HepG2 (cell line): ENCODE measurements around the gene FRMD1. TPM values are rescaled to one million over a fixed set of nuclear protein-coding genes. Genes with fewer than 3 reads are reported as not detected.

Experiments used
- ATAC-seq: fragments of 200-7000 bp; cut with Tn5 transposase; 3 replicates; pipeline ENCODE4 v1.9.1; 2020; ENCODE audit warnings: mild to moderate bottlenecking, moderate library complexity
- BruUV-seq: library from RNA; stranded (reverse); fragments of 400-500 nt; replicated peaks from 2 replicates; lab custom pipeline; 2021; lab: Mats Ljungman, UMichigan
- CTCF ChIA-PET: fragments of 300-600 bp; formaldehyde crosslinking; extraction: SDS; loops from one replicate; lab custom pipeline; 2021; ENCODE audit warnings: low total read pairs, inconsistent platforms, low intra/inter-chr PET ratio; lab: Yijun Ruan, JAX
- POLR2A ChIA-PET: fragments of 350-600 bp; sonication (Branson Sonifier 250); formaldehyde crosslinking; loops from one replicate; lab custom pipeline; 2020; ENCODE audit warnings: antibody characterized with exemption, inconsistent platforms; lab: Yijun Ruan, JAX
- DNase-seq: peaks from one replicate; pipeline ENCODE4 v3.0.0-alpha.2; 2015; ENCODE audit warnings: low spot score
- FAIRE-seq: peaks from 3 replicates; lab custom pipeline; 2011; peaks lifted over from hg19 to GRCh38; lab: Jason Lieb, UNC
- H2AFZ ChIP-seq: one replicate; pipeline ENCODE4 v1.6.1; 2011; ENCODE audit warnings: low read length, inconsistent platforms
- H3K27ac ChIP-seq: fragments of 300-600 bp; 3 replicates; pipeline ENCODE4 v1.8.0; 2011; ENCODE audit warnings: mixed run types, mild to moderate bottlenecking, mixed read lengths, low read length, inconsistent platforms; ENCODE audit not compliant: insufficient read depth; ENCODE audit errors: extremely low read length
- H3K27me3 ChIP-seq, 2 experiments: fragments of 200-600 bp in 1 of 2; 2 replicates in 1 of 2; 3 replicates in 1 of 2; pipeline versions ENCODE4 v1.6.0 to v1.8.0; 2011; ENCODE audit warnings: low read length in 2 of 2, mild to moderate bottlenecking in 2 of 2, moderate library complexity in 2 of 2, inconsistent platforms in 1 of 2; ENCODE audit not compliant: insufficient read depth in 2 of 2, control insufficient read depth in 1 of 2
- H3K36me3 ChIP-seq, 2 experiments: fragments of 200-600 bp in 1 of 2; replicated peaks in 1 of 2; 2 replicates in 1 of 2; 3 replicates in 1 of 2; pipeline versions ENCODE4 v1.5.1 to v1.8.0; 2011; ENCODE audit warnings: low read length in 2 of 2, inconsistent platforms in 1 of 2; ENCODE audit not compliant: insufficient read depth in 2 of 2, control insufficient read depth in 1 of 2
- H3K4me1 ChIP-seq: 2 replicates; pipeline ENCODE4 v1.5.1; 2012; ENCODE audit warnings: low read length, inconsistent platforms; ENCODE audit not compliant: insufficient read depth
- H3K4me2 ChIP-seq: 2 replicates; pipeline ENCODE4 v1.6.0; 2011; ENCODE audit warnings: low read depth, low read length, inconsistent platforms
- H3K4me3 ChIP-seq, 3 experiments: fragments of 200-600 bp in 1 of 3; sonication (generic), shearing (Covaris generic) in 1 of 3; replicated peaks in 1 of 3; 2 replicates each; pipeline ENCODE4 v1.5.1; 2011 to 2016; ENCODE audit warnings: low read length in 3 of 3, inconsistent platforms in 2 of 3, low read depth in 2 of 3, mild to moderate bottlenecking in 2 of 3, control low read depth in 1 of 3, mixed read lengths in 1 of 3; ENCODE audit not compliant: insufficient read depth in 1 of 3
- H3K79me2 ChIP-seq: one replicate; pipeline ENCODE4 v1.6.1; 2011; ENCODE audit warnings: low read length, inconsistent platforms; ENCODE audit not compliant: insufficient read depth
- H3K9ac ChIP-seq: 2 replicates; pipeline ENCODE4 v1.6.0; 2011; ENCODE audit warnings: mild to moderate bottlenecking, low read depth, low read length, inconsistent platforms; ENCODE audit not compliant: insufficient read depth
- H3K9me3 ChIP-seq: 2 replicates; pipeline ENCODE4 v1.5.1; 2012; ENCODE audit warnings: mild to moderate bottlenecking, low read length
- H4K20me1 ChIP-seq: 2 replicates; pipeline ENCODE4 v1.6.0; 2011; ENCODE audit warnings: inconsistent platforms, mild to moderate bottlenecking, low read length, moderate library complexity; ENCODE audit not compliant: insufficient read depth
- CHCHD3 ChIP-seq: sonication (generic); formaldehyde crosslinking; IDR thresholded peaks from 2 replicates; pipeline ENCODE4 v1.8.0; 2022; ENCODE audit warnings: mild to moderate bottlenecking, missing genetic modification reagents, moderate library complexity
- ESRRA ChIP-seq: sonication (generic); formaldehyde crosslinking; IDR thresholded peaks from 2 replicates; pipeline ENCODE4 v1.5.1; 2020; ENCODE audit warnings: mild to moderate bottlenecking, low read depth, missing genetic modification reagents
- HDAC2 ChIP-seq: sonication (generic); formaldehyde crosslinking; IDR thresholded peaks from 2 replicates; pipeline ENCODE4 v1.4.0; 2020; ENCODE audit warnings: missing genetic modification reagents
- MATR3 ChIP-seq: sonication (generic); formaldehyde crosslinking; IDR thresholded peaks from 2 replicates; pipeline ENCODE4 v1.4.0; 2020; ENCODE audit warnings: missing genetic modification reagents
- PTBP1 ChIP-seq: fragments of 200-400 bp; formaldehyde crosslinking; IDR thresholded peaks from 2 replicates; pipeline ENCODE4 v1.6.1; 2018; ENCODE audit warnings: low read length, low read depth; ENCODE audit not compliant: poor library complexity, severe bottlenecking
- SMAD3 ChIP-seq: sonication (generic); formaldehyde crosslinking; IDR thresholded peaks from 2 replicates; pipeline ENCODE4 v1.4.0; 2020; ENCODE audit warnings: missing genetic modification reagents
- SRSF9 ChIP-seq: fragments of 200-400 bp; formaldehyde crosslinking; IDR thresholded peaks from 2 replicates; pipeline ENCODE4 v1.6.1; 2018; ENCODE audit warnings: borderline replicate concordance, mild to moderate bottlenecking, low read depth, low read length; ENCODE audit not compliant: insufficient read depth, poor library complexity, severe bottlenecking
- TMF1 ChIP-seq: sonication (generic); formaldehyde crosslinking; IDR thresholded peaks from 2 replicates; pipeline ENCODE4 v1.8.1; 2022; ENCODE audit warnings: low read depth, missing genetic modification reagents
- ZNF75D ChIP-seq: sonication (generic); formaldehyde crosslinking; IDR thresholded peaks from 2 replicates; pipeline ENCODE4 v1.8.1; 2023; ENCODE audit warnings: missing genetic modification reagents, mild to moderate bottlenecking, borderline replicate concordance
- WGBS: methylation state at CpG from one replicate; pipeline ENCODE4 v1.1.6; 2017; ENCODE audit warnings: low lambda C conversion rate; 5-methylcytosine and 5-hydroxymethylcytosine counted together
- in situ Hi-C: cut with HindIII; loops from 2 replicates; pipeline ENCODE4 v1.10.0; 2017; ENCODE audit warnings: low pct_unique_long_range_greater_than_20kb; ENCODE audit not compliant: extremely low pct_ligation_motif_present
- intact Hi-C: fragments of 100-400 bp; cut with micrococcal nuclease; formaldehyde crosslinking; loops from one replicate; pipeline ENCODE4 v1.10.0; 2022; ENCODE audit not compliant: unreplicated experiment
- polyA plus RNA-seq, 8 experiments: library from polyadenylated mRNA; depleted of rRNA in 3 of 8; stranded (reverse) in 7 of 8; unstranded in 1 of 8; fragments of >200 nt; fragmentation: Illumina TruSeq in 4 of 8; extraction: Trizol in 4 of 8; gene quantifications; 2 replicates each; pipeline versions ENCODE4 v1.2.1 to v1.2.3, GENCODE V29; 2011 to 2016; ENCODE audit warnings: low read depth in 4 of 8, missing spikeins in 1 of 8, mixed read lengths in 1 of 8; ENCODE audit not compliant: insufficient read depth in 1 of 8
- total RNA-seq, 5 experiments: library from RNA; depleted of rRNA; stranded (reverse); fragments of >200 nt; fragmentation: Illumina TruSeq; extraction: Trizol; gene quantifications; 2 replicates each; pipeline ENCODE4 v1.2.3, GENCODE V29; 2016; ENCODE audit warnings: low read depth in 1 of 5
- TF ChIP-seq, protein P1 (sequence below): sonication (generic); formaldehyde crosslinking; IDR thresholded peaks from 2 replicates; pipeline ENCODE4 v1.4.0; 2020; ENCODE audit warnings: missing genetic modification reagents
- TF ChIP-seq, protein P2 (sequence below): sonication (generic); formaldehyde crosslinking; IDR thresholded peaks from 2 replicates; pipeline ENCODE4 v1.4.0; 2020; ENCODE audit warnings: missing genetic modification reagents
- TF ChIP-seq, protein P3 (sequence below): sonication (generic); formaldehyde crosslinking; IDR thresholded peaks from 2 replicates; pipeline ENCODE4 v1.4.0; 2020; ENCODE audit warnings: missing genetic modification reagents, borderline replicate concordance
- TF ChIP-seq, protein P4 (sequence below): sonication (generic); formaldehyde crosslinking; IDR thresholded peaks from 2 replicates; pipeline ENCODE4 v1.8.1; 2023; ENCODE audit warnings: mild to moderate bottlenecking, moderate library complexity, missing genetic modification reagents

Gene FRMD1
- total and polyA plus RNA-seq, 2 of the 13 experiments (the other 11 are each of a cell fraction or from before 2014, with no cell fraction given): 0.01 TPM; not detected in 1

DNA sequence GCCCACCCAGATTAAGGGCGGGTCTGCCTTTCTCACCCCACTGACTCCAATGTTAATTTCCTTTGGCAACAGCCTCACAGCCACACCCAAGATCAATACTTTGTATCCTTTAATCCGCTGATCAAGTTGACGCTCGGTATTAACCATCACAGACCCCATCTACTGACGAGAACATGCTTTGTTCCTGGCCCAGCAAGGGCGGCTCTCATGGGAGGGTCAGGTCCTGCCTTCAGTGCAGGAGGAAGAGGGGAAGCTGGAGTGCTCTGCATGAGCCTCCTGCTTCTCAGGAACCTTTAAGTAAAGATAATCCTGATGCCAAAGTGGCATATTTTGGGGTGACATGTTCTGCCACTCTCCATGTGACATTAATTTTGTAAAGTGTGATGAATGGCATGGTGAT is 73.2 kb downstream of the FRMD1 start (continued):
- TF ChIP-seq ZNF75D (no peak), SRSF9 (no peak), TMF1 (CRISPR knock-in tag) (no peak), ESRRA (CRISPR knock-in tag) (no peak)
- TF ChIP-seq, protein P1, sequence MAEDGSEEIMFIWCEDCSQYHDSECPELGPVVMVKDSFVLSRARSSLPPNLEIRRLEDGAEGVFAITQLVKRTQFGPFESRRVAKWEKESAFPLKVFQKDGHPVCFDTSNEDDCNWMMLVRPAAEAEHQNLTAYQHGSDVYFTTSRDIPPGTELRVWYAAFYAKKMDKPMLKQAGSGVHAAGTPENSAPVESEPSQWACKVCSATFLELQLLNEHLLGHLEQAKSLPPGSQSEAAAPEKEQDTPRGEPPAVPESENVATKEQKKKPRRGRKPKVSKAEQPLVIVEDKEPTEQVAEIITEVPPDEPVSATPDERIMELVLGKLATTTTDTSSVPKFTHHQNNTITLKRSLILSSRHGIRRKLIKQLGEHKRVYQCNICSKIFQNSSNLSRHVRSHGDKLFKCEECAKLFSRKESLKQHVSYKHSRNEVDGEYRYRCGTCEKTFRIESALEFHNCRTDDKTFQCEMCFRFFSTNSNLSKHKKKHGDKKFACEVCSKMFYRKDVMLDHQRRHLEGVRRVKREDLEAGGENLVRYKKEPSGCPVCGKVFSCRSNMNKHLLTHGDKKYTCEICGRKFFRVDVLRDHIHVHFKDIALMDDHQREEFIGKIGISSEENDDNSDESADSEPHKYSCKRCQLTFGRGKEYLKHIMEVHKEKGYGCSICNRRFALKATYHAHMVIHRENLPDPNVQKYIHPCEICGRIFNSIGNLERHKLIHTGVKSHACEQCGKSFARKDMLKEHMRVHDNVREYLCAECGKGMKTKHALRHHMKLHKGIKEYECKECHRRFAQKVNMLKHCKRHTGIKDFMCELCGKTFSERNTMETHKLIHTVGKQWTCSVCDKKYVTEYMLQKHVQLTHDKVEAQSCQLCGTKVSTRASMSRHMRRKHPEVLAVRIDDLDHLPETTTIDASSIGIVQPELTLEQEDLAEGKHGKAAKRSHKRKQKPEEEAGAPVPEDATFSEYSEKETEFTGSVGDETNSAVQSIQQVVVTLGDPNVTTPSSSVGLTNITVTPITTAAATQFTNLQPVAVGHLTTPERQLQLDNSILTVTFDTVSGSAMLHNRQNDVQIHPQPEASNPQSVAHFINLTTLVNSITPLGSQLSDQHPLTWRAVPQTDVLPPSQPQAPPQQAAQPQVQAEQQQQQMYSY (CRISPR knock-in tag): no peak
- TF ChIP-seq, protein P2, sequence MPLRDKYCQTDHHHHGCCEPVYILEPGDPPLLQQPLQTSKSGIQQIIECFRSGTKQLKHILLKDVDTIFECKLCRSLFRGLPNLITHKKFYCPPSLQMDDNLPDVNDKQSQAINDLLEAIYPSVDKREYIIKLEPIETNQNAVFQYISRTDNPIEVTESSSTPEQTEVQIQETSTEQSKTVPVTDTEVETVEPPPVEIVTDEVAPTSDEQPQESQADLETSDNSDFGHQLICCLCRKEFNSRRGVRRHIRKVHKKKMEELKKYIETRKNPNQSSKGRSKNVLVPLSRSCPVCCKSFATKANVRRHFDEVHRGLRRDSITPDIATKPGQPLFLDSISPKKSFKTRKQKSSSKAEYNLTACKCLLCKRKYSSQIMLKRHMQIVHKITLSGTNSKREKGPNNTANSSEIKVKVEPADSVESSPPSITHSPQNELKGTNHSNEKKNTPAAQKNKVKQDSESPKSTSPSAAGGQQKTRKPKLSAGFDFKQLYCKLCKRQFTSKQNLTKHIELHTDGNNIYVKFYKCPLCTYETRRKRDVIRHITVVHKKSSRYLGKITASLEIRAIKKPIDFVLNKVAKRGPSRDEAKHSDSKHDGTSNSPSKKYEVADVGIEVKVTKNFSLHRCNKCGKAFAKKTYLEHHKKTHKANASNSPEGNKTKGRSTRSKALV (CRISPR knock-in tag): no peak

DNA sequence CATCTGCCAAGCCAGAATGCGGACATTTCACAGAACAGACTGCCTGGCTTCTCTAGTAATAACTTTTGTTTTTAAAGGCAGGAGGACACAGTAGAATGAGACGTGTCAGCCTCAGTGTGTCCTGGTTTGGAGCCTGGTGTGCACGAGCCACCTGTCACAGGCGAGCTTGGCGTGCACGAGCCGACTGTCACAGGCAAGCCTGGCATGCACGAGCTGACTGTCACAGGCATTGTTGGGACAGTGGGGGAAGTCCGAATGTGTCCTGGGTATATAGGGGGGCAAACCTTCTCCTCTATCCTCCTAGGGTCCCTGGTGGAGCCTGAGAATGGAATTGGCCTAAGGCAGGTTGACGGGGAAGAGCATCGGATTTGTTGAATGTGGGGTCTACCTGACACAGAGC is 74.1 kb downstream of the FRMD1 start:
- ChIA-PET CTCF (no interaction called here), POLR2A (no interaction called here)
- no TSS peak for BruUV-seq
- ATAC-seq: no peak; the same call in 2 of the 3 replicates
- no peaks in the 10 kb centered on the region for H3K9me3 ChIP-seq
- DNase-seq: no peak
- no peak overlapping the region for H3K9ac ChIP-seq
- H3K4me1 ChIP-seq: no peaks in the 10 kb centered on the region
- WGBS: 51% methylated on average over 11 of the region's 11 CpGs
- H3K36me3 ChIP-seq: no peaks in the 10 kb centered on the region
- no peak overlapping the region for H2AFZ ChIP-seq
- FAIRE-seq: no peak
- H3K27me3 ChIP-seq: peaks cover 0 to 22% of the 10 kb centered on the region in 2 experiments; a peak in 4 of 5 replicates
- H3K4me2 ChIP-seq: no peak overlapping the region
- in situ Hi-C loops (no loop called here), intact Hi-C loops (no loop called here)
- TF ChIP-seq, protein P3, sequence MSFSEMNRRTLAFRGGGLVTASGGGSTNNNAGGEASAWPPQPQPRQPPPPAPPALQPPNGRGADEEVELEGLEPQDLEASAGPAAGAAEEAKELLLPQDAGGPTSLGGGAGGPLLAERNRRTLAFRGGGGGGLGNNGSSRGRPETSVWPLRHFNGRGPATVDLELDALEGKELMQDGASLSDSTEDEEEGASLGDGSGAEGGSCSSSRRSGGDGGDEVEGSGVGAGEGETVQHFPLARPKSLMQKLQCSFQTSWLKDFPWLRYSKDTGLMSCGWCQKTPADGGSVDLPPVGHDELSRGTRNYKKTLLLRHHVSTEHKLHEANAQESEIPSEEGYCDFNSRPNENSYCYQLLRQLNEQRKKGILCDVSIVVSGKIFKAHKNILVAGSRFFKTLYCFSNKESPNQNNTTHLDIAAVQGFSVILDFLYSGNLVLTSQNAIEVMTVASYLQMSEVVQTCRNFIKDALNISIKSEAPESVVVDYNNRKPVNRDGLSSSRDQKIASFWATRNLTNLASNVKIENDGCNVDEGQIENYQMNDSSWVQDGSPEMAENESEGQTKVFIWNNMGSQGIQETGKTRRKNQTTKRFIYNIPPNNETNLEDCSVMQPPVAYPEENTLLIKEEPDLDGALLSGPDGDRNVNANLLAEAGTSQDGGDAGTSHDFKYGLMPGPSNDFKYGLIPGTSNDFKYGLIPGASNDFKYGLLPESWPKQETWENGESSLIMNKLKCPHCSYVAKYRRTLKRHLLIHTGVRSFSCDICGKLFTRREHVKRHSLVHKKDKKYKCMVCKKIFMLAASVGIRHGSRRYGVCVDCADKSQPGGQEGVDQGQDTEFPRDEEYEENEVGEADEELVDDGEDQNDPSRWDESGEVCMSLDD (CRISPR knock-in tag): no peak
- TF ChIP-seq SMAD3 (CRISPR knock-in tag): no peak
- TF ChIP-seq, protein P4, sequence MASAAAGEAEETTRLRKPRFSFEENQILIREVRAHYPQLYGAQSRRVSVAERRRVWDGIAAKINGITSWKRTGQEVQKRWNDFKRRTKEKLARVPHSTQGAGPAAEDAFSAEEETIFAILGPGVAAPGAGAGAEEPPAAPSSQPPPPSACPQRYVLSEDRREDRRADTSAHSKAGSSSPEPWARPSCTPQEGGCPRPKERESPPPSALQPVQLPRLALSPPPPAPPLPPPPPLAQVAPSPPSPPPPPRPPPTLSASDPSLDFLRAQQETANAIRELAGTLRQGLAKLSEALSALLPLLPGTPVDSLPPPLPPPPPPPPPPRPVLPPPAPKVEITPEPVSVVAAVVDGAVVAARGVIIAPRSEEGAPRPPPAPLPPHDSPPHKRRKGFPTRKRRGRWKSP: no peak
- TF ChIP-seq HDAC2 (CRISPR knock-in tag): no peak
- TF ChIP-seq MATR3: no peak
- no peak for TF ChIP-seq PTBP1
- TF ChIP-seq CHCHD3: no peak
- no peak overlapping the region for H3K27ac ChIP-seq
- no peaks in the 10 kb centered on the region for H3K79me2 ChIP-seq
- no peaks in the 10 kb centered on the region for H4K20me1 ChIP-seq
- H3K4me3 ChIP-seq: no peak overlapping the region
